Activated CD4-positive, CD25-positive, alpha-beta regulatory T cell treated with anti-CD3 and anti-CD28 coated beads, Interleukin-2, amount 50 U/mL, for 16 hours (primary cell): ENCODE data around the gene CNPY4.

Source experiments
- DNase-seq: peaks from one replicate; pipeline ENCODE4 v3.0.0-alpha.2; 2020; ENCODE audit warnings: low read depth, low spot score

CNPY4 gene

DNA sequence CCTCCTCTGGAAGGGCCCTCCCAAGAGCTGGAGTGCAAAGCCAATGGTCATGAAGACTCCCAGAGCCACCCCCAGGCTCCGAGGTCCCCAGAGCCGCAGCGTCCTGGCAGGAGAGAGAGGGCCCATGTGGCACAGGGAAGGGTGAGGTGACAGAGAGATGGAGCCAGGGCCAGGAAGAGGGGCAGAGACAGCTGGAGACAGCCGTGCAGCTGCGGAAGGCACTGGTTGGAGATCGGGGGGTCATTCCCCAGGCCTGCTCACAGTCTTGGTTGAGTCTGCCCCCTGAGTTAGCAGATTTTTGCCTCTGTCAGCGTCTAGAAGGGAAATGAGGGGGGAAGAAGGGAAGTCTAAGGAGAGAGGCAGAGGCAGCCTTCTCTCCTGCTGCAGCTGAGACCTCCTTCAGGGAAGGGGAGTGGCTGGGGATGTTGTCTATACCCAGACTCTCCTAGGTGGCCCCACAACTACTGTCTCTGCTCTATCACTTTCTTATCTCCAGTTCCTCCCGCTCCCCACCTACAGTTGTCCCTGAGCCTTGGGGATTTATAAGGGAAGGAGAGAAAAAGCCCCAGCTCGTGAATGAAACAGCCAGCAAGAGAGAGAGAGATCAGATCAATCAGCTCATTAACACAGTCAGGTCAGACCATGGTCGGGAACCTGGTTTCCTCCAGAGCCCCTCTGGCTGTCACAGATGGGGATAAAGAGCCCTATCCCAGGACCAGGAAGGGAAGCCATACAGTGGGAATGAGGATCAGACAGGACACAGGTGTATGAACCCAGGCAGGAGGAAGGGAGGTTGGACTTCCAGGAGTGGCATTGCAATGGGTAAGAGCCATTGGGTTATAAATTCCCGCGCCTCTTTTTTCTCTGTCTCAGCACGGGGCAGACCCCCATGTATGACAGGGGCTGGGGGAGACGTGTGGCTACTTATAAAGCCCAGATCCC is 47.8 kb downstream of the CNPY4 start:
- no peak for DNase-seq

DNA sequence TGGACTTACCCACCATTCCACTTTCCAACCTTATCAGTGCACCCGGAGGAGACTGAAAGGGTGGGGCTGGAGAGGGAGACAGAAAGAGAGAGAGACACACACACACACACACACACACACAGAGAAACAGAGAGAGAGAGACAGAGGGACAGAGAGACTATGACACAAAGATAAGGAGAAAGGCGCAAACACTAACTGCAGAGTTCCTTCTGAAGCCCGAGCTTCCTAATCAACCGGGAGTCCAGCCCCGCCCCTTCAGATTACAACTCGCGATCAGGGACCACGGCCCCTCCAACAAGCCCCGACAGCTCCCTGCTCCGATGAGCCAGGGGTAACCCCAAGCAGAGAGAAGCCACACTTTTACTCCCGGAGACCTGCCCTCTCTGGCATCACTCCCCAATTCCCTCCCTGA is 48.5 kb downstream of the CNPY4 start:
- no peak for DNase-seq

DNA sequence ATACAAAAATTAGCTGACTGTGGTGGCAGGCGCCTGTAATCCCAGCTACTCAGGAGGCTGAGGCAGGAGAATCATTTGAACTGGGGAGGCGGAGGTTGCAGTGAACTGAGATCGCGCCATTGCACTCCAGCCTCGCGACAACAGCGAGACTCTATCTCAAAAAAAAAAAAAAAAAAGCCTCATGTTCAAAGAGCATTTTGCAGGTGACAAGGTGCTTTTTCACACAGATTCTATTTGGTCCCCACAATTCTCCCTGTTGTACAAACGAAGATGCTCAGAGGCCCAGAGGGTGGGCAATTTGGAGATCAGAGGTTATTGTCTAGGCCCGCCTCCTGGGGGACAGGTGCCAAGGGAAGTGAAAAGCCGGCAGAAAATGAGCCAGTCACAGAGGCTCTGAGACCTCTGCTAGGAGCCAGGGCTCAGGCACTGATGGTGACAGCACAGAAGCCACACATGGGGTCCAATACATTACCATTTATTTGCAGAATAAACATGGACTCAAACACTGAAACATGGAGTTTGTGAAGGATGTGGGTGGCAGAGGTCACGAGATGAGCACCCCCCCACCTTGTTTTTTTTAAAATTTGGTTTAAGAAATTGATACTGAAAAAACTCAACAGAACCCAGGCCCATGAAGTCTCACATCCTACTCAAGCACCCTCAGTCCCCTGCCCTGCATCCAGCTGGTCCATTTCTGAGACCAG is 49.9 kb downstream of the CNPY4 start:
- DNase-seq, result no peak

DNA sequence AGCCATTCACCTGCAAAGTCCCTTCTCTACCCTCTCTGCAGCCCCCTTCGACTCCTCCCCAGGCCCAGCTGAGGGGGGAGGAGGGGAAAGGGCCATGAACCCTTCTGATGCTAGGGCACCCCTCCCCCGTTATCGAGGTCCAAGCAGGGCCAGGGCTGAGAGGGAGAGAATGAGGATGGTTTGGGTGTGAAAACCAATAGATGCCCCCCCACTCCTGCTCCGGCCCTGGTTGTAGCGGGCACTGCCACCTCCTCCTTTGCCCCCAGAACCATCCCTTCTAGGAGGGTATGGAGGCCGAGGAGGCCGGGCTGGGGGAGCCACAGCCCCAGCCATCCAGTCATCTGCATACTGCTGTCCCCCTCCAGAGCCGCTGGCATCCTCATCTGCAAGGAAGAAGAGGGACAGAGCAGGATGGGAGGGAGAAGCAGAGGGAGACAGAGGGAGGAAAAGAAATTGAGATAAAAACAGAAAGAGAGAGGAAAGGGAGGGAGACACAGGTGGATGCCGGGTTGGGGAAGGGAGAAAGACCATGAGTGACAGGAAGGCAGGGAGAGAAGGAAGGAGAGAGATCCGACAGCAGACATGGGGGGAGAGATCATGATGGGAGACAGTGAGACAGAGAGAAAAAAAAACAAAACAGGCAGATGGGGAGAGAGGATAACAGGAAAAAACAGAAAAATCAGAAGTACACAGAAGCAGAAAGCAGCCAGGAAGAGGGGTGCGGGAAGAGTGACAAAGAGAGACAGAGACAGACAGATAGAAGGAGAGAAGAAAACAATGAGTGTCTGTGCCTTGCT is 50.9 kb downstream of the CNPY4 start:
- no peak for DNase-seq

DNA sequence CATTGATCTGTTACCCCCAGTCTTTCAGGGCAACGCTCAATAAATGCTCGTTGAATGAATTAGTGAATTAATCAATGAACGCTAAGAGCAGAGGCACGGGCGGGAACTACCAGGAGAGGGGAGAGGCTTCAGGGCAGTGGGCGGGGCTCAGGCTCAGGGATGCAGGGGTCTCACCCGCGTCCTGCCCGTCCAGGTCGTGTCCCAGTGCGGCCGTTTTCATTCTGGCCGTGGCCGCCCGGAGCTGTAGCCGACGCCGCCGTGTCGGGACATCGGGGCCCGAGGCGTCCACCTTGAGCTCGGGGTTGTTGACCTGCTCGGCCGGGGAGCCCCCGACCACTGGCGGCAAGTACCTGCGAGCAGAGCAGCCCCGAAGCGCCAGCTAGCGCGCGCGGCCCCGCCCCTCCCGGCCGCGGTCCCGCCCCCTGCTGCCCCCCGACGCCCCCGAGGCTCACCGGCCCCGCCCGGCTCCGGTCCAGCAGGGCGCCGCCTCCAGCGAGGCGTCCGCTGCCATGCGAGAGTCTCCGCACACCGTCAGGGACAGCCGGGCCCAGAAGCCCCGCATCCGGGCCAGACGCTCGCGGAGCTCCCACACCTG is 51.8 kb downstream of the CNPY4 start:
- no peak for DNase-seq

DNA sequence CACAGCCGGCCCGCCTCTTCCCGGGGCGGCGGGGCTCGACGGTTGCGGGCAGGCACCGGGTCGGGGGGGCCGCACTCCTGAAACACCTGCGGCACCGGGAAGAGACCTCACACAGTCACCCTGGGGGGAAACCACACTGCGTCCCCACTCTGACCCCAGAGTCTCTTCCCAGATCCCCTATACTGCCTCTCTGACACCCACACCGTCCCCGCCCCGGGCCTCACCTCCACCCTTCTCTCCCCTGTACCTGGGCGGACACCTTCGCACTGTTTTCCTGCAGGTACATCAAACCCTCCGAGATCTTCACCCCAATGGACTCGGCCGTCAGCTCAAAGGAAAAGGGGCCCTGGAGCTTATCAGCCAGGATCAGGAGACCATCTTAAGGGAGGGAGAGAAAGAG is 52.4 kb downstream of the CNPY4 start:
- DNase-seq, result no peak

DNA sequence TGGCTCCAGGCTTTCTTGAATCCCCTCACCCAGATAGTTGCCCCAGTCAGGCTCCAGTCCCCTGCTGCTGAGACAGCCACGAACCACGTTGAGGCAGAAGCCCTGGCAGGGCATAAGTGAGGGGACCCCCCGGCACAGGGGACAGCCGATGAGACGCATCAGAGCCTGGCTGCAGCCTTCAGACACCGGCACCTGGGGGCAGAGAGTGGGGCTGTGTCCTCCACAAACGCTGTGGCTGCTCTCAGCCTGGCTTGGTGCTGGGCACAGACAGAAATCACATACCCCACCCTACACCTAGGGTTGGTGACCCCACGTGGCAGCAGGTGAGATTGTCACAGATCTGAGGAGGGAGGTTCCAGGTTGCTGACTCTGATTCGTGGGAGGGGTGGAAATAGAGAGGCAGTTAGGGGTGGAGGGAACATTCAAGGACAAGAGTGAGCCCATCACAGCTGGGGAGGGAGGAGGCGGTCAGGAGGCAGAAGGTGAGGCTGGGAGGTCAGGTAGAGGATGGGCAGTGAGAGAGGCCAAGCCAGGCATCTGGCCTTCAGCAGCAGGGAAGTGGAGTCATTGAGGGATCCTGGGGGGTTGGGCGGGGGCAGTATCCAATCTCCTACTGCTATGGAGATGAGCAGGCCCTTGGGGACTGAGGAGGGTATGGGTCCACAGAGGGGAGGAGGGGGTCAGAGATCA is 54.5 kb downstream of the CNPY4 start:
- no peak for DNase-seq

DNA sequence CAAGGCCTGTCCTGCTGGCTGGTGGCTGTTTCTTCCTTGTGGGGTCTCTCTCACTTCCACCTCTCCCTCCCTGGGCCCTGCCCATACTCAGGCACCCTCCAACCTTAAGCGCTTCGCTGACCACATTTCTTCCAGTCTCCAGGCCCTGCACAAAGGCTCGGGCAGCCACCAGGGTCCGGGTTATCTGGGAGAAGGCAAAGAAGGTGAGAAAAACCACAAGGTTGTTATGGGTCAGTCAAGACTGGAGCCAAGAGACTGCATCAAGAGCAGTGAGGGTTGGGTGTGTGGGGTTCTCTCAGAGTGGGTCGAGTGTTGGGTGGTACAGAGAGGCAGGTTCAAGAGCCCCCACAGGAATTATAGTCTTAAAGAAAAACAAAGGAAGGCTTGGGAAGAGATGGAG is 55.1 kb downstream of the CNPY4 start:
- no peak for DNase-seq
